Activated T-helper 1 cell treated with anti-CD3 and anti-CD28 coated beads, Interleukin-12 subunit alpha, Interleukin-12 subunit beta, Interleukin-2, Interleukin-4 antibody, amounts not matched to agents 30 ng/mL and 10 ng/mL and 1 ng/mL, durations not matched to agents 14 hours and 24 hours and 36 hours (primary cell): ENCODE measurements around the gene LRRC27. TPM values are rescaled to one million over a fixed set of nuclear protein-coding genes. Genes with fewer than 3 reads are reported as not detected.
"Not testable (repeated sequence)": the region's sequence is repeated elsewhere in the genome, so short reads cannot be mapped to it uniquely, and the experiment has no call there.

Experiments used
- DNase-seq: peaks from one replicate; pipeline ENCODE4 v3.0.0; 2021; ENCODE audit warnings: low spot score
- H3K27ac Mint-ChIP-seq: one replicate; pipeline ENCODE4 v1.8.0; 2021; ENCODE audit warnings: mild to moderate bottlenecking, mixed read lengths
- H3K27me3 Mint-ChIP-seq: one replicate; pipeline ENCODE4 v1.8.0; 2022; ENCODE audit warnings: mild to moderate bottlenecking, moderate library complexity, mixed read lengths; ENCODE audit not compliant: insufficient read depth
- H3K36me3 Mint-ChIP-seq: one replicate; pipeline ENCODE4 v1.8.0; 2021; ENCODE audit warnings: low read depth, mixed read lengths
- H3K4me1 Mint-ChIP-seq: one replicate; pipeline ENCODE4 v1.8.0; 2021; ENCODE audit warnings: low read depth, mixed read lengths
- H3K4me3 Mint-ChIP-seq: one replicate; pipeline ENCODE4 v1.8.0; 2021; ENCODE audit warnings: mild to moderate bottlenecking, moderate library complexity, mixed read lengths
- H3K9me3 Mint-ChIP-seq: one replicate; pipeline ENCODE4 v1.8.0; 2021; ENCODE audit warnings: mixed read lengths
- intact Hi-C: fragments of 100-400 bp; cut with micrococcal nuclease; formaldehyde crosslinking; loops from one replicate; pipeline ENCODE4 v1.15.1; 2024
- total RNA-seq: library from RNA; stranded (reverse); gene quantifications from 2 replicates; pipeline ENCODE4 v1.2.3, GENCODE V29; 2022

The LRRC27 gene
- total RNA-seq, 1 donor from 2014 or later = 1.7 TPM

- Mint-ChIP-seq H3K36me3 (no peaks in the 10 kb centered on the region), H3K27ac (no peak overlapping the region), H3K27me3 (no peaks in the 10 kb centered on the region), H3K9me3 (no peaks in the 10 kb centered on the region), H3K4me3 (no peak overlapping the region), H3K4me1 (no peaks in the 10 kb centered on the region)
- intact Hi-C loops = no loop called here
- no peak for DNase-seq
Measured at GRCh38 chr10:132373241-132373955, 41.4 kb downstream of the LRRC27 start.

DNA sequence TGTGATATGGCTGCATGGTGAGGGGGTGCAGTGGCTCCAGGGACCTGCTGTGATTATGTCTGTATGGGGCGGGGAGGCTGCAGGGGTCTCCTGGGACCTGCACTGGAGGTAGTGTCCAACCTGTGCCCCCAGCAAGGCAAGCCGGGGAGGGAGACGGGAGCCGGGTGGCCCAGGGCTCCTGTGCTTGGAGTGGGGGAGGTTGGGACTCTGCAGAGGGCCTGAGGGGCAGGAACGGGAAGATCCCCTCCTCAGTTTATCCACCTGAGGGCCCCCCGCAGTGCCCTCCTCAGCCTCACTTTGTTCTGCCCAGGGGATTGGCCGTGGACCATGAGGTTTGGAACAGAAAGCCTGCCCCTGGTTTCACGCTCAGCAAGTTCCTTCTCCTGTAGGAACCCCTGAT lies 42.2 kb downstream of the LRRC27 start:
- Mint-ChIP-seq H3K4me3 (no peak overlapping the region), H3K27me3 (no peaks in the 10 kb centered on the region), H3K9me3 (no peaks in the 10 kb centered on the region), H3K27ac (no peak overlapping the region), H3K36me3 (no peaks in the 10 kb centered on the region), H3K4me1 (no peaks in the 10 kb centered on the region)
- intact Hi-C loops = no loop called here
- no peak for DNase-seq

- no peaks in the 10 kb centered on the region for H3K4me1 Mint-ChIP-seq
- H3K27ac Mint-ChIP-seq = no peak overlapping the region
- no peaks in the 10 kb centered on the region for H3K9me3 Mint-ChIP-seq
- intact Hi-C loops = no loop called here
- no peak for DNase-seq
- H3K4me3 Mint-ChIP-seq = no peak overlapping the region
- no peaks in the 10 kb centered on the region for H3K36me3 Mint-ChIP-seq
- H3K27me3 Mint-ChIP-seq = no peaks in the 10 kb centered on the region
Measured at GRCh38 chr10:132374612-132375011, 42.6 kb downstream of the LRRC27 start.

GRCh38 chr10:132375116-132375794 lies 43.3 kb downstream of the LRRC27 start:
- H3K27me3 Mint-ChIP-seq = no peaks in the 10 kb centered on the region
- intact Hi-C loops = no loop called here
- no peak overlapping the region for H3K27ac Mint-ChIP-seq
- no peak for DNase-seq
- no peaks in the 10 kb centered on the region for H3K4me1 Mint-ChIP-seq
- H3K36me3 Mint-ChIP-seq = no peaks in the 10 kb centered on the region
- H3K9me3 Mint-ChIP-seq = no peaks in the 10 kb centered on the region
- no peak overlapping the region for H3K4me3 Mint-ChIP-seq

DNA sequence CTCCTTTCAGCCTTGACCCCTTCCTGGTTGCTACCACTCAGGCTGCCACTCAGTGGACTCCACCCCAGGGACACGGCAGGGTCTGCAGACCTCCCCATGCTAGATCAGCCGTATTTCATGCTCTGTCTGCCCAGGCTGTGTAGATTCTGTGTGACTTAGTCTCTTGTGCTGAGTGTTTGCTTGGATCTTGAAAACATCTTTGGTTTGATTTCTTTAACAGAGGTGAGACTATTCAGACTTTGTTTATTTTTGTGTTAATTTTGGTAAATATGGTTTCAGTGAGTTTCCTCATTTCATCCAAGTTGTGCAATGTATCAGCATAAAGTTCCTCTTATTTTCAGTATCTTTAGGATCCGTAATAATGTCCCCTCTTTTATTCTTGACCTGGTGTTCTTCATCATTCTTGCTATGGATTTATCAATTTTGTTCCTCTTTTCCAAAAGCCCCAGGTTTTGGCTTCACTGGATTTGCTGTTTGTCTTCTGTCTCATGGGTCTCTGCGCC lies 43.9 kb downstream of the LRRC27 start:
- Mint-ChIP-seq H3K4me3 (no peak overlapping the region), H3K9me3 (no peaks in the 10 kb centered on the region), H3K27me3 (no peaks in the 10 kb centered on the region), H3K36me3 (no peaks in the 10 kb centered on the region), H3K27ac (no peak overlapping the region), H3K4me1 (no peaks in the 10 kb centered on the region)
- intact Hi-C loops = no loop called here
- DNase-seq = no peak

DNA sequence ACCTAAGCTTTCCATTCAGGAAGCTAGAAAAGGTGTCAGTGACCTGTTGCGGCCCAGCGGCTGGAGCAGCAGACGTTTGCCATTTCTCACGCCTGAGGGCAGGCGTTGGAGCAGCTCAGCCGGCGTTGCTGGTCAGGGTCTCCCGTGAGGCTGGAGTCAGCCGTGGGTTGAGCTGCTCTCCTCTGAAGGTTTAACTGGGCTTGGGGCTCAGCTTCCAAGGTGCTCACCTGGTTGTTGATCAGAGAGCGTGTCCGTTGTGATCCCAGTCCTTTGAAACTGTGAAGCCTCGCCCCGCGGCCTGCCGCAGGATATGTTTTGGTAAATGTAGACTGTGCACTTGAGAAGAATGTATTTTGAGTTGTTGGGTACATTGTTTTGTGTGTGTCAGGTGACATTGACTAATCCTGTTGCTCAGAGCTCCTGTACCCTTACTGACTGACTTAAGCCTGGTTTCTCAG lies 44.4 kb downstream of the LRRC27 start:
- no peak overlapping the region for H3K4me3 Mint-ChIP-seq
- intact Hi-C loops = no loop called here
- H3K9me3 Mint-ChIP-seq = no peaks in the 10 kb centered on the region

GRCh38 chr10:132377326-132377725 lies 45.3 kb downstream of the LRRC27 start:
- no peaks in the 10 kb centered on the region for H3K9me3 Mint-ChIP-seq
- no peak overlapping the region for H3K4me3 Mint-ChIP-seq
- no peak for DNase-seq
- H3K27ac Mint-ChIP-seq = no peak overlapping the region
- peaks cover 7% of the 10 kb centered on the region for H3K4me1 Mint-ChIP-seq
- intact Hi-C loops = no loop called here
- peaks cover 3% of the 10 kb centered on the region for H3K27me3 Mint-ChIP-seq
- no peaks in the 10 kb centered on the region for H3K36me3 Mint-ChIP-seq

More for the DNA sequence above, 44.4 kb downstream of the LRRC27 start:
- no peak for DNase-seq
- Mint-ChIP-seq H3K27ac (no peak overlapping the region), H3K4me1 (peaks cover 1% of the 10 kb centered on the region), H3K36me3 (no peaks in the 10 kb centered on the region), H3K27me3 (peaks cover 1% of the 10 kb centered on the region)

DNA sequence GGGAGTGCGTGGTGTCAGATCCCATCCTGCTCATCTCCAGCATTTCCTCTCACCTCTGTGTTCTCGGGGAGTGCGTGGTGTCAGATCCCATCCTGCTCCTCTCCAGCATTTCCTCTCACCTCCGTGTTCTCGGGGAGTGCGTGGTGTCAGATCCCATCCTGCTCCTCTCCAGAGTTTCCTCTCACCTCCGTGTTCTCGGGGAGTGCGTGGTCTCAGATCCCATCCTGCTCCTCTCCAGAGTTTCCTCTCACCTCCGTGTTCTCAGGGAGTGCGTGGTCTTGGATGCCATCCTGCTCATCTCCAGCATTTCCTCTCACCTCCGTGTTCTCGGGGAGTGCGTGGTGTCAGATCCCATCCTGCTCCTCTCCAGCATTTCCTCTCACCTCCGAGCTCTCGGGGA lies 47.0 kb downstream of the LRRC27 start:
- H3K27me3 Mint-ChIP-seq, H3K36me3 Mint-ChIP-seq, H3K9me3 Mint-ChIP-seq, H3K4me3 Mint-ChIP-seq, intact Hi-C loops, DNase-seq, H3K27ac Mint-ChIP-seq: not testable (repeated sequence)
- H3K4me1 Mint-ChIP-seq = peaks cover 13% of the 10 kb centered on the region

DNA sequence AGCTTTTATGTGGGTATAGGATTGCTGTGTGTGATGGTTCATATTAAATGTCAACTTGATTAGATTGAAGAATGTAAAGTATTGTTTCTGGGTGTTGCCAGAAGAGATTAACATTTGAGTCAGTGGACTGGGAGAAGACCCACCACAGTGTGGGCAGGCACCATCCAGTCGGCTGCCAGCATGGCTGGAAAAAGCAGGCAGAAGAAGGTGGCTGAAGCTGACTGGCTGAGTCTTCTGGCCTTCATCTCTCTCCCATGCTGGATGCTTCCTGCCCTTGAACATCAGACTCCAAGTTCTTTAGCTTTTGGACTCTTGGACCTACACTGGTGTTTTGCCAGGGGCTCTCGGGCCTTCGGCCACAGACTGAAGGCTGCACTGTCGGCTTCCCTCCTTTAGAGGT lies 49.0 kb downstream of the LRRC27 start:
- peaks cover 13% of the 10 kb centered on the region for H3K4me1 Mint-ChIP-seq
- H3K27me3 Mint-ChIP-seq, H3K27ac Mint-ChIP-seq, DNase-seq, intact Hi-C loops, H3K4me3 Mint-ChIP-seq, H3K36me3 Mint-ChIP-seq, H3K9me3 Mint-ChIP-seq: not testable (repeated sequence)

GRCh38 chr10:132381741-132382140 lies 49.7 kb downstream of the LRRC27 start:
- Mint-ChIP-seq H3K4me3 (no peak overlapping the region), H3K4me1 (peaks cover 13% of the 10 kb centered on the region), H3K27ac (no peak overlapping the region), H3K36me3 (no peaks in the 10 kb centered on the region), H3K9me3 (no peaks in the 10 kb centered on the region), H3K27me3 (peaks cover 5% of the 10 kb centered on the region)
- DNase-seq = no peak
- intact Hi-C loops = no loop called here

DNA sequence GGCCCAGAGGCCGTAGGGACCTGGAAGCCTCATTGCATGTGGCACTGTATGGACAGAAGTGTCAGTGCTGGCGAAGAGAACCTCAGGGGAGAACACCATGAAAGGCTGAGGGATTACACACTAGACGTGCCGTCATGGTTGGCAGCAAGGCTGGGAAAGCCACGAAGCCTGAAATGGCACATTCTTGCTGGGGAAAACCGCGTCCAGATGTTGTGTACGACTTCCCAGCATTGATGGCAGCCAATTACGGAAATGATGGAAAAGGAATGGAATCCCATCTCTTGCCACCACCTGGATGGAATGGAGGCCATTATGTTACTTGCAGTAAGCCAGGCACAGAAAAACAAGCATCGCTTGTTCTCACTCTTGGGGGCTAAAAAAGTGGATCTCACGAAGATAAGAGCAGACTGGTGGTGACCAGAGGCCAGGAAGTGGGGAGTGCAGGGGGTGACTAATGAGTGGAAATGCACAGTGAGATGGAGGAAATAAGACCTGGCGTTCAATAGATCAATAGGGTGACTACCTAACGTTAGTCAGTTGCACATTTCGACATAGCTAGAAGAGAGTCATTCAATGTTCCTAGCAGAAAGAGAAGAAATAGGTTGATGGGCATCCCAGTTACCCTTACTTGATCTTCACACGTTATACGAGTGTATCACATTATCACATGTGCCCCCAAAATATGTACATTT lies 50.4 kb downstream of the LRRC27 start:
- intact Hi-C loops = no loop called here
- peaks cover 13% of the 10 kb centered on the region for H3K4me1 Mint-ChIP-seq
- no peak for DNase-seq
- no peak overlapping the region for H3K4me3 Mint-ChIP-seq
- H3K27me3 Mint-ChIP-seq = peaks cover 5% of the 10 kb centered on the region
- H3K27ac Mint-ChIP-seq = no peak overlapping the region
- H3K9me3 Mint-ChIP-seq = no peaks in the 10 kb centered on the region
- H3K36me3 Mint-ChIP-seq = no peaks in the 10 kb centered on the region

DNA sequence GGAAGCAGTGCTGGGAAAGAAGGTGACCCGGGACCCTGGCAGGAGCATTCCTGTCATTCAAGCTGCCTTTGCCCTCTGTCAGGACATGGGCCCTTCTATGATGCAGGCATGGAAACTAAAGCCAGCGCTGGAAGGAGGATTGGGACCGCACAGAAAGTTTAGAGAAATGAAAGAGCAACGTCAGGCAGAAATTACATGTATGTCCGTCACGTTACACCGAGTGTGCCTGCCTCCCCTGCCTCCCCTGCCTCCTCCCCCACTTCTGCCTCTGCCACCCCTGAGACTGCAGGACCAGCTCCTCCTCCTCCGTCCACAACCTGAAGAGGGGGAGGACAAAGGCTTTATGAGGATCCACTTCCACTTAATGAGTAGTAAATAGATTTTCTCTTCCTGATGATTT lies 51.1 kb downstream of the LRRC27 start:
- Mint-ChIP-seq H3K27me3 (peaks cover 9% of the 10 kb centered on the region), H3K4me3 (no peak overlapping the region), H3K27ac (no peak overlapping the region), H3K9me3 (no peaks in the 10 kb centered on the region), H3K4me1 (peaks cover 13% of the 10 kb centered on the region), H3K36me3 (no peaks in the 10 kb centered on the region)
- intact Hi-C loops = no loop called here
- DNase-seq = no peak

- H3K36me3 Mint-ChIP-seq = no peaks in the 10 kb centered on the region
Measured at GRCh38 chr10:132383751-132384196, 51.8 kb downstream of the LRRC27 start.

More at GRCh38 chr10:132383751-132384196, 51.8 kb downstream of the LRRC27 start:
- peaks cover 9% of the 10 kb centered on the region for H3K27me3 Mint-ChIP-seq
- DNase-seq = no peak
- no peaks in the 10 kb centered on the region for H3K9me3 Mint-ChIP-seq
- H3K27ac Mint-ChIP-seq = no peak overlapping the region
- no peak overlapping the region for H3K4me3 Mint-ChIP-seq
- intact Hi-C loops = no loop called here
- peaks cover 13% of the 10 kb centered on the region for H3K4me1 Mint-ChIP-seq
